Motor neuron (in vitro differentiated cells): ENCODE results near the gene SLC35F4. TPM values are rescaled to one million over a fixed set of nuclear protein-coding genes. Genes with fewer than 3 reads are reported as not detected.

Source experiments
- ATAC-seq, 8 experiments: fragments of 200-7000 bp; cut with Tn5 transposase; replicated peaks in 6 of 8; 2 replicates each; pipeline ENCODE4 v1.8.0; 2021; ENCODE audit warnings: mild to moderate bottlenecking in 8 of 8, moderate library complexity in 8 of 8
- H3K27ac ChIP-seq, 2 donors: fragments of 250-450 bp; sonication (Bioruptor Pico); 2 replicates each; pipeline ENCODE4 v1.9.0; 2021; ENCODE audit warnings: antibody characterized with exemption in 2 of 2, mild to moderate bottlenecking in 2 of 2, moderate library complexity in 1 of 2
- H3K4me1 ChIP-seq, 2 donors: fragments of 250-450 bp; sonication (Bioruptor Pico); replicated peaks in 1 of 2; 2 replicates each; pipeline ENCODE4 v1.6.1; 2021; ENCODE audit warnings: antibody characterized with exemption in 2 of 2, mild to moderate bottlenecking in 2 of 2, moderate library complexity in 1 of 2
- H3K4me3 ChIP-seq, 5 donors: fragments of 250-450 bp; sonication (Bioruptor Pico); 2 replicates each; pipeline ENCODE4 v1.9.0; 2021; ENCODE audit warnings: antibody characterized with exemption in 5 of 5, mild to moderate bottlenecking in 5 of 5, moderate library complexity in 4 of 5
- WGBS, 10 experiments: fragments of 450-650 bp; shearing (Covaris generic); methylation state at CpG; one replicate each; pipeline ENCODE4 v1.0.0; 2022; 5-methylcytosine and 5-hydroxymethylcytosine counted together
- in situ Hi-C, 9 experiments: fragments of 400-800 bp; cut with MboI; loops; one replicate each; pipeline ENCODE4 v1.15.0; 2021; ENCODE audit warnings: low sequenced_read_pairs in 9 of 9, low pct_unique_long_range_greater_than_20kb in 2 of 9; ENCODE audit not compliant: unreplicated experiment in 9 of 9
- total RNA-seq, 8 experiments: library from RNA; unstranded; fragments of 300-600 nt; gene quantifications; 2 replicates each; pipeline versions ENCODE4 v1.2.3 to v1.2.4, GENCODE V29; 2022

The SLC35F4 gene
- total RNA-seq, 8 experiments from 2014 or later: 2.0 to 6.9 (median 4.7) TPM; not detected in 3

- H3K27ac ChIP-seq: no peak overlapping the region
- peak in 3 of 8 experiments; percentile 59 to 72 (median 69) for ATAC-seq
- H3K4me3 ChIP-seq: no peak overlapping the region
- in situ Hi-C loops: loop anchor here in 1 of 9 experiments (10.0 to 25.0 kb wide), 2 partner anchors 182 to 370 kb away; no protein-coding TSS in a partner anchor
- peaks cover 0 to 1% of the 10 kb centered on the region in 2 donors for H3K4me1 ChIP-seq
Measured at GRCh38 chr14:57692671-57693070, 173.2 kb downstream of the SLC35F4 start.

DNA sequence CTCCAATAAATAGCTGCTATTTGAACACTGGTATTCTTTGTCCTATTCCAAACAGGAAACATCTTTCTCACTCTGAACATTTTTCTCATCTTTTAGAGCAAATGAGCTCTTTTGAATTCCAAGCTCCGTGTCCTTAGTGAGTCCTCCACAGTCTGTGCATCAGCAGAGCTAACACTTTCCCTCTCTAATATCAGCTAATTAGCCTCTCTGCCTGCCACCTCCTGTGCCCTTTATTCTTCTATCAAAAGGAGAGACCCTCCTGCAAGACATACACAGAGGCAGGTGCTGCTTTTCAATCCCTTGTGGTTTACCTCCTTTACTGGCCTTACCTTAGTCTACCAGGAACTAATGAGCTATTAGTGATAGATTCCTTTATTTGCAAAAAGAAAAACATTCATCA lies 178.5 kb downstream of the SLC35F4 start:
- peak overlapping the region in 1 of 2 donors; percentile 24 for H3K27ac ChIP-seq
- in situ Hi-C loops: loop anchor here in 1 of 9 experiments (25.0 kb wide), 1 partner anchor 375 kb away; no protein-coding TSS in a partner anchor
- ATAC-seq: no peak
- H3K4me3 ChIP-seq: no peak overlapping the region
- WGBS, 10 experiments: 0 to 100% (median 60%) methylated on average over 1 of the region's 1 CpG; no CpG with 5 or more reads in 5 of the 10 experiments
- H3K4me1 ChIP-seq: peaks cover 0 to 6% of the 10 kb centered on the region in 2 donors

DNA sequence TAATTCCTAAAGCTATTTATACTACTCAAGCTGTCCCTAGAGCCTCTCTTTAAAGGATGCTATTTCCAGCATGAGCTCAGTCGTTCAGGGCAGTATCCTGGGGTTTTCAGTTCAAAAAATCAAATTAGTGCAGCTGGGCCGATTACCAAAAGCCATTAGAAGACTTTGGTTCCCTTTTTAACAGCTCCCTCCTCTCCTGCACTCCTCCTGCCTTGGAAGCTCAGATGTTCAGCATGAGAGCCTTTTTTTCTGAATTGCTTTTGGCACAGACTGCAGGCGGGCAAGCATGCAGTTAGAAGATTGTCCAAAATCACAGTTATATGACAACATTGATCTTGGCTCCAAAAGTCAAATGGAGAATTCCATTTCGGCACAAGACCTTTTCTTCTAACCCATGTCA lies 179.6 kb downstream of the SLC35F4 start:
- Histone ChIP-seq H3K27ac (no peak overlapping the region), H3K4me3 (no peak overlapping the region), H3K4me1 (peaks cover 0 to 6% of the 10 kb centered on the region in 2 donors)
- in situ Hi-C loops: loop anchor here in 1 of 9 experiments (25.0 kb wide), 1 partner anchor 376 kb away; no protein-coding TSS in a partner anchor
- 3 to 100% (median 58%) methylated on average over 1 to 4 of the region's 4 CpGs for WGBS, 10 experiments
- no peak for ATAC-seq

DNA sequence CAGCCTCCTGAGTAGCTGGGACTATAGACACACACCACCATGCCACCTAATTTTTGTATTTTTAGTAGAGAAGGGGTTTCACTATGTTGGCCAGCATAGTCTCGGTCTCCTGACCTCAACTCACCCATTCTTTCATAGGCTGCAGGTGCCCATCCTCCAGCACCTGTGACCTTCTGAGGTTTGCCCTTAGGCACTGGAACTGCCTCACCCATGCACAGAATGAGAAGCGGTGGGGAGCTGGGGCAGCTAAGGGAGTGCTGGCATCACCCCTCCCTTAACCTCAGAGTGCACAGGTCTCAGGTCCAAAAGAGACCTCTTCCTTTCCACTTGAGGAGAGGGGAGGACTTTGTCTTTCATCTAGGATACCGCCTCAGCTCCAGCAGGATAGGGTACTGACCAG lies 194.9 kb downstream of the SLC35F4 start:
- no peak overlapping the region for H3K27ac ChIP-seq
- WGBS, 10 experiments: 0 to 100% (median 65%) methylated on average over 1 to 2 of the region's 3 CpGs; no CpG with 5 or more reads in 4 of the 10 experiments
- in situ Hi-C loops: no loop called here
- H3K4me3 ChIP-seq: no peak overlapping the region
- peaks cover 0 to 10% of the 10 kb centered on the region in 2 donors for H3K4me1 ChIP-seq
- no peak for ATAC-seq

DNA sequence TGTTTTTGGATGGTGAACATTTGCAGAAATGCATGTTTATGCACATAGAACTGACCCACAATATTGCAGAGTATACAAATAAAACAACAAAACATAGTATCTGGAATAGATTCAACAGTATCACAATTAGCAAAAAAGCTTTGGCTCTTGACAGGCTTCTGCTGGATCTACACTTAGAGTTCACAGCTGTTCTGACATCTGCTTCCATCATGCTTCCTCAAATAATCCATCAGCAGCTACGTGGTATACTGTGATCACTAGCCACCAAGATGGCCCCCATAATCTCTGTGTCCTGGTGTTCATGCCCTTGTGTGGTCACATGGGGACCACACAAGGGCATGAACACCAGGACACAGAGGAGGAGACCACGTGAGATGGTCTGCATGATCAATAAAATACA lies 205.7 kb downstream of the SLC35F4 start:
- peaks cover 13% of the 10 kb centered on the region in 2 donors for H3K4me1 ChIP-seq
- H3K4me3 ChIP-seq: no peak overlapping the region
- peak in 2 of 8 experiments; percentile 51 to 59 for ATAC-seq
- WGBS, 10 experiments: 0 to 83% (median 60%) methylated on average over 1 to 2 of the region's 2 CpGs; no CpG with 5 or more reads in 3 of the 10 experiments
- H3K27ac ChIP-seq: no peak overlapping the region
- in situ Hi-C loops: no loop called here

- H3K27ac ChIP-seq: peak overlapping the region in 1 of 2 donors; percentile 72
- H3K4me1 ChIP-seq: peaks cover 13% of the 10 kb centered on the region in 2 donors
- 0 to 100% (median 24%) methylated on average over 1 of the region's 1 CpG; no CpG with 5 or more reads in 4 of the 10 experiments for WGBS, 10 experiments
- peak in 5 of 8 experiments; percentile 46 to 91 (median 78) for ATAC-seq
- H3K4me3 ChIP-seq: no peak overlapping the region
- in situ Hi-C loops: no loop called here
Measured at GRCh38 chr14:57659052-57659451, 206.8 kb downstream of the SLC35F4 start.

DNA sequence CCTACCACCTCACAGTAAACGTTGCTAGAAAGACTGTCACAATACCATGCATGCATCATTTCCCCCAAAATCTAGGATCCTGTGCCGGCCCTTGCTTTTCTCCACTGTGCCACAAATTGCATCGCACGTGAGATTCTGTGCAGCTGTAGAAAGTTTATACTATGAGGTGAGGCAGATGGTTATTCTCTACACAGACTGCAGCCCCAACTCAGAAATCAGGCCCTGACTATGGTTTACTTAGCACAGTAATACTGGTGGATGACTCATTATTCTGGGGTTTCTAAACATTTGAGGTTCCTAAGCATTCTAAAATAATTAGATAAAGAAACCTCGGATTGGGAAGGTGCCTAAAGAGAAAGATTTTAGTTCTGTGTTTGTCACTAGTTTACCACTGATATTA lies 208.4 kb downstream of the SLC35F4 start:
- in situ Hi-C loops: no loop called here
- Histone ChIP-seq H3K27ac (no peak overlapping the region), H3K4me3 (no peak overlapping the region), H3K4me1 (peaks cover 15 to 23% of the 10 kb centered on the region in 2 donors)
- 0 to 94% (median 54%) methylated on average over 2 to 5 of the region's 5 CpGs; no CpG with 5 or more reads in 1 of the 10 experiments for WGBS, 10 experiments
- peak in 3 of 8 experiments; percentile 7 to 32 (median 30) for ATAC-seq

- Histone ChIP-seq H3K4me1 (peaks cover 18 to 28% of the 10 kb centered on the region in 2 donors), H3K4me3 (no peak overlapping the region), H3K27ac (no peak overlapping the region)
- in situ Hi-C loops: no loop called here
- WGBS, 10 experiments: 15 to 86% (median 67%) methylated on average over 1 to 3 of the region's 3 CpGs; no CpG with 5 or more reads in 2 of the 10 experiments
- no peak for ATAC-seq
Measured at GRCh38 chr14:57656853-57657252, 209.0 kb downstream of the SLC35F4 start.

DNA sequence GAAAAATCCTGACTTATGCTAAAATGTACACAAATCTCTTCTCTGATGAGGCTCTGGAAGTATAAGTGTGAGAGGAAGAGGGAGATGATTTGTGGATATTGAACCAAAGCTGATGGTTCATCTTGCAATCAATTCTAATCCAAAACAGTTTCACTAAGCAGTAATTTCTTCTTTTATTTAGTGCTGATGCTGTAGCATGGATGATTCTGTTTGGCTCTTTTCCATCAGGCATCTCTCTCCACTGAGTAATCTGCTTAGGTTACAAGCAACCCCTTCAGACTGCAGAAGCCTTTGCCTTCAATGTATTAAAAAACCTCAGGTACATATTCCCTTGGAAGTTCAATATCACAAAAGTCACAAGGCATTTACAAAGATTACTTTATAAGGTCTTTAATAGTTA lies 213.1 kb downstream of the SLC35F4 start:
- in situ Hi-C loops: no loop called here
- Histone ChIP-seq H3K4me3 (no peak overlapping the region), H3K27ac (no peak overlapping the region), H3K4me1 (peaks cover 6 to 18% of the 10 kb centered on the region in 2 donors)
- ATAC-seq: peak in 2 of 8 experiments; percentile 50 to 61

DNA sequence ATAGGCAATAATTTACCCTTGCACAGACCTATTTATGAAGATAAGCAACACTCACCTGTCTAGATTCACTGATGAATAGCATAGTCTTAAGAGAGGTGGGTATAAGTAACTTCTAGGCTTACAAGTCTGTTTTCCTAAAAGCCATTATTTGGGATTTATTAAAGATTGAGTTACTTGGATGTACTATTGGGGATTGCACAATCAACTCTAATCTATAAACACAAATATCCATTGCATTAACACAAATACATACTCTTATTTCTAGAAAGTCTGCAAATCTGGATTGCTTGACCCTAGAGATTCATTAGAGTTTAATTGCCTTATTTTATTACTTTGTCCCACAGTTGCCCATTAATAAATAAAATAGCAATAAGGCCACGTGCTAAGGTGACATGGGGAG lies 224.1 kb downstream of the SLC35F4 start:
- WGBS, 10 experiments: 0 to 55% (median 0%) methylated on average over 1 of the region's 1 CpG; no CpG with 5 or more reads in 3 of the 10 experiments
- H3K4me3 ChIP-seq: no peak overlapping the region
- H3K4me1 ChIP-seq: peaks cover 0 to 3% of the 10 kb centered on the region in 2 donors
- in situ Hi-C loops: no loop called here
- H3K27ac ChIP-seq: no peak overlapping the region
- ATAC-seq: peak in 1 of 8 experiments; percentile 27

GRCh38 chr14:57640036-57640435 lies 225.9 kb downstream of the SLC35F4 start:
- H3K4me1 ChIP-seq: peaks cover 0 to 3% of the 10 kb centered on the region in 2 donors
- in situ Hi-C loops: no loop called here
- H3K27ac ChIP-seq: no peak overlapping the region
- ATAC-seq: no peak
- no peak overlapping the region for H3K4me3 ChIP-seq

DNA sequence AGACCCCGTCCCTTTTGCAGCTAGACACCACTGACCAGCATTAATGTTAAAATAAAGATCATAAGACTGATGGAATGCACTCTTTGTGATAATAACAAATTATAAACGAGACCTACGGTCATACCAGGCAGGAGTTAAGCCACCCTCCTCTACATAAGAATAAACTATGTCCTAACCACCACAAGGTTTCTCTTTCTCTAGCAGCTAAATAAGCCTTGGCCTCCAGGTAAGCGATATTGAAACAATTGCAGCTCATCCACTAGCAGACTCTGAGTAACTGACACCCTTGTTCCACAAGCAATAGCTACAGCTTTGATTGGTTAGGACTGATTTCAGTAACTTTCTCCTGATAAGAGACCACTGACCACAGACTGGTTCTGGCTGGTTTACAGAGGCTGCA lies 228.0 kb downstream of the SLC35F4 start:
- H3K4me3 ChIP-seq: no peak overlapping the region
- H3K27ac ChIP-seq: no peak overlapping the region
- H3K4me1 ChIP-seq: peaks cover 0 to 3% of the 10 kb centered on the region in 2 donors
- WGBS, 10 experiments: 14 to 100% (median 80%) methylated on average over 1 to 4 of the region's 4 CpGs; no CpG with 5 or more reads in 3 of the 10 experiments
- in situ Hi-C loops: no loop called here
- no peak for ATAC-seq

DNA sequence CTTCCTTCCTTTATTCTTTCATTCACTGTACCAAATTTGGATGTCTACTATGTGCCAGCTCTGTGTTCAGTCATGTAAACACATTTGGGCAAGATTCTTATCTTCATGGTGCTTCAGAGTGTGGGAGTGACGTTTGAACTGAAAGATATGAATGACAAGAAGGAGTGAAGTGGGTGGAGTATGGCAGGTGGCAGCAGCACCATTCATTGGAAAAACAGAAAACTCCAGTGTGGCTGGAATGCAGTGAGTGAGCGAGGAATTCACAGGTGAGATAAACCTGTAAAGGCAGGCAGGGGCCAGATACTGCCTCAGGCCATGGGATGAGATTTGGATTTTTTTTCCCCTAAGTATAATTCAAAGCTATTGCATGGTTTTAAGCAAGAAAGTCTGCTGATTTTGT lies 231.6 kb downstream of the SLC35F4 start:
- no peak overlapping the region for H3K4me3 ChIP-seq
- in situ Hi-C loops: no loop called here
- WGBS, 10 experiments: 0 to 80% (median 40%) methylated on average over 1 to 2 of the region's 2 CpGs; no CpG with 5 or more reads in 3 of the 10 experiments

GRCh38 chr14:57632649-57633048 lies 233.2 kb downstream of the SLC35F4 start:
- Histone ChIP-seq H3K4me3 (no peak overlapping the region), H3K4me1 (peaks cover 5 to 9% of the 10 kb centered on the region in 2 donors), H3K27ac (no peak overlapping the region)
- ATAC-seq: no peak
- in situ Hi-C loops: no loop called here
- 0 to 100% (median 66%) methylated on average over 1 to 2 of the region's 2 CpGs; no CpG with 5 or more reads in 4 of the 10 experiments for WGBS, 10 experiments

More for the DNA sequence above, 231.6 kb downstream of the SLC35F4 start:
- ATAC-seq: no peak
- H3K27ac ChIP-seq: no peak overlapping the region
- peaks cover 4 to 5% of the 10 kb centered on the region in 2 donors for H3K4me1 ChIP-seq
